ENCODE data around the gene AKT3. TPM values are rescaled to one million over a fixed set of nuclear protein-coding genes. Genes with fewer than 3 reads are reported as not detected.

Gene AKT3
- total RNA-seq, 1 donor from 2014 or later: 169 TPM

GRCh38 chr1:243770860-243771259, 79.2 kb downstream of the AKT3 start:
- no peak overlapping the region for H3K27ac Mint-ChIP-seq (ENCODE audit: unreplicated experiment)
- TF ChIP-seq CTCF (IDR thresholded peaks at IDR 0.05; ENCODE audit: partially characterized antibody, unreplicated experiment): no peak
- peaks cover 4% of the 10 kb centered on the region for H3K4me1 Mint-ChIP-seq (ENCODE audit: low read depth, unreplicated experiment)
- no peak for DNase-seq
- H3K36me3 Mint-ChIP-seq (ENCODE audit: unreplicated experiment): peaks cover 4% of the 10 kb centered on the region
- no peak overlapping the region for H3K4me3 Mint-ChIP-seq (ENCODE audit: unreplicated experiment)
- H3K27me3 Mint-ChIP-seq (ENCODE audit: unreplicated experiment): peaks cover 2% of the 10 kb centered on the region
- H3K9me3 Mint-ChIP-seq (ENCODE audit: unreplicated experiment): peaks cover 3% of the 10 kb centered on the region

GRCh38 chr1:243765676-243766075, 84.4 kb downstream of the AKT3 start:
- DNase-seq: no peak
- H3K4me3 Mint-ChIP-seq (ENCODE audit: unreplicated experiment): no peak overlapping the region
- no peaks in the 10 kb centered on the region for H3K36me3 Mint-ChIP-seq (ENCODE audit: unreplicated experiment)
- no peaks in the 10 kb centered on the region for H3K27me3 Mint-ChIP-seq (ENCODE audit: unreplicated experiment)
- no peaks in the 10 kb centered on the region for H3K9me3 Mint-ChIP-seq (ENCODE audit: unreplicated experiment)
- TF ChIP-seq CTCF (IDR thresholded peaks at IDR 0.05; ENCODE audit: partially characterized antibody, unreplicated experiment): no peak
- H3K27ac Mint-ChIP-seq (ENCODE audit: unreplicated experiment): no peak overlapping the region
- H3K4me1 Mint-ChIP-seq (ENCODE audit: low read depth, unreplicated experiment): peaks cover 18% of the 10 kb centered on the region

- Mint-ChIP-seq H3K27me3 (ENCODE audit: unreplicated experiment) (peaks cover 3% of the 10 kb centered on the region), H3K36me3 (ENCODE audit: unreplicated experiment) (no peaks in the 10 kb centered on the region), H3K9me3 (ENCODE audit: unreplicated experiment) (no peaks in the 10 kb centered on the region), H3K4me1 (ENCODE audit: low read depth, unreplicated experiment) (peaks cover 18% of the 10 kb centered on the region), H3K27ac (ENCODE audit: unreplicated experiment) (no peak overlapping the region), H3K4me3 (ENCODE audit: unreplicated experiment) (no peak overlapping the region)
- no peak for DNase-seq
- no peak for TF ChIP-seq CTCF (IDR thresholded peaks at IDR 0.05; ENCODE audit: partially characterized antibody, unreplicated experiment)
Observed at GRCh38 chr1:243763806-243764205, 86.2 kb downstream of the AKT3 start.

GRCh38 chr1:243758647-243759046, 91.4 kb downstream of the AKT3 start:
- H3K9me3 Mint-ChIP-seq (ENCODE audit: unreplicated experiment): no peaks in the 10 kb centered on the region
- no peak for TF ChIP-seq CTCF (IDR thresholded peaks at IDR 0.05; ENCODE audit: partially characterized antibody, unreplicated experiment)
- no peak overlapping the region for H3K27ac Mint-ChIP-seq (ENCODE audit: unreplicated experiment)
- peaks cover 6% of the 10 kb centered on the region for H3K27me3 Mint-ChIP-seq (ENCODE audit: unreplicated experiment)
- DNase-seq: no peak
- peaks cover 3% of the 10 kb centered on the region for H3K4me1 Mint-ChIP-seq (ENCODE audit: low read depth, unreplicated experiment)
- H3K36me3 Mint-ChIP-seq (ENCODE audit: unreplicated experiment): no peaks in the 10 kb centered on the region
- no peak overlapping the region for H3K4me3 Mint-ChIP-seq (ENCODE audit: unreplicated experiment)

GRCh38 chr1:243756529-243756928, 93.5 kb downstream of the AKT3 start:
- Mint-ChIP-seq H3K27ac (ENCODE audit: unreplicated experiment) (no peak overlapping the region), H3K27me3 (ENCODE audit: unreplicated experiment) (peaks cover 6% of the 10 kb centered on the region)

More at GRCh38 chr1:243756529-243756928, 93.5 kb downstream of the AKT3 start:
- H3K36me3 Mint-ChIP-seq (ENCODE audit: unreplicated experiment): no peaks in the 10 kb centered on the region
- peaks cover 2% of the 10 kb centered on the region for H3K4me1 Mint-ChIP-seq (ENCODE audit: low read depth, unreplicated experiment)
- H3K9me3 Mint-ChIP-seq (ENCODE audit: unreplicated experiment): no peaks in the 10 kb centered on the region
- DNase-seq: no peak
- TF ChIP-seq CTCF (IDR thresholded peaks at IDR 0.05; ENCODE audit: partially characterized antibody, unreplicated experiment): no peak
- no peak overlapping the region for H3K4me3 Mint-ChIP-seq (ENCODE audit: unreplicated experiment)

All from glutamatergic neuron (in vitro differentiated cells).